Measurements from ENCODE around the gene IDH3A.

GRCh38 chr15:78197632-78198031 is 48.5 kb downstream of the IDH3A start:
- TF ChIP-seq CTCF (IDR thresholded peaks at IDR 0.05) (no peak), POLR2A (IDR thresholded peaks at IDR 0.05) (no peak)
